Gastroesophageal sphincter (tissue), 3 donors: ENCODE data around the gene LDAF1.

Experiments used
- EP300 ChIP-seq: sonication (generic); formaldehyde crosslinking; IDR thresholded peaks from one replicate; pipeline ENCODE4 v1.6.1; 2017; ENCODE audit warnings: antibody characterized with exemption, mild to moderate bottlenecking
- POLR2A ChIP-seq, 2 donors: fragments of 450-650 bp; IDR thresholded peaks; one replicate each; pipeline ENCODE4 v1.6.1; 2017; ENCODE audit warnings: antibody characterized with exemption in 2 of 2, mild to moderate bottlenecking in 2 of 2, moderate library complexity in 1 of 2
- POLR2AphosphoS5 ChIP-seq: sonication (generic); formaldehyde crosslinking; IDR thresholded peaks from one replicate; pipeline ENCODE4 v1.6.1; 2017; ENCODE audit warnings: antibody characterized with exemption
- TF ChIP-seq, protein P1 (sequence below), 4 experiments: fragments of 200-600 bp in 2 of 4; fragments of 450-650 bp in 2 of 4; sonication (generic) in 1 of 4; IDR thresholded peaks; one replicate each; pipeline ENCODE4 v1.5.1; 2017 to 2019; ENCODE audit warnings: antibody characterized with exemption in 4 of 4, mild to moderate bottlenecking in 2 of 4, moderate library complexity in 2 of 4

DNA sequence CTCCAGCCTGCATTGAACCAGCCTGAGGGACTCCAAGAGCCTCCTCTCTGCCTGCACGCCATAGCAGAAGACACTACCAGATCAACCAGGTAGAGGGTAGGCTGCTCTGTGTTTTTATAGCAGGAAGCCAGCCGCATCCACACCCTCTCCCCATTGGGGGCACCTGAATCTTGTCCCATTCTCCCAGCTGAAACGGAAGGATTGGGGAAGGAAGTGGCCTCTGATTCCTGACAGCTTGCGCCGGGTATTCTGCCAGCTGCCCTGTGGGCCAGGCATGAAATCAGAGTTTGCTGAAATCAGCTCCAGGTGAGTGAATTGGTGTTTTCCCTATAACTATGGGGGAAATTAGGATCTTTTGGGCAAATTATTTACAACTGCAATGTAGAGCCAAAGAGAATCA lies 53.0 kb downstream of the LDAF1 start, which contains the start of gene ZP2:
- TF ChIP-seq POLR2AphosphoS5: no peak
- TF ChIP-seq, protein P1, sequence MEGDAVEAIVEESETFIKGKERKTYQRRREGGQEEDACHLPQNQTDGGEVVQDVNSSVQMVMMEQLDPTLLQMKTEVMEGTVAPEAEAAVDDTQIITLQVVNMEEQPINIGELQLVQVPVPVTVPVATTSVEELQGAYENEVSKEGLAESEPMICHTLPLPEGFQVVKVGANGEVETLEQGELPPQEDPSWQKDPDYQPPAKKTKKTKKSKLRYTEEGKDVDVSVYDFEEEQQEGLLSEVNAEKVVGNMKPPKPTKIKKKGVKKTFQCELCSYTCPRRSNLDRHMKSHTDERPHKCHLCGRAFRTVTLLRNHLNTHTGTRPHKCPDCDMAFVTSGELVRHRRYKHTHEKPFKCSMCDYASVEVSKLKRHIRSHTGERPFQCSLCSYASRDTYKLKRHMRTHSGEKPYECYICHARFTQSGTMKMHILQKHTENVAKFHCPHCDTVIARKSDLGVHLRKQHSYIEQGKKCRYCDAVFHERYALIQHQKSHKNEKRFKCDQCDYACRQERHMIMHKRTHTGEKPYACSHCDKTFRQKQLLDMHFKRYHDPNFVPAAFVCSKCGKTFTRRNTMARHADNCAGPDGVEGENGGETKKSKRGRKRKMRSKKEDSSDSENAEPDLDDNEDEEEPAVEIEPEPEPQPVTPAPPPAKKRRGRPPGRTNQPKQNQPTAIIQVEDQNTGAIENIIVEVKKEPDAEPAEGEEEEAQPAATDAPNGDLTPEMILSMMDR (IDR thresholded peaks at IDR 0.05): no peak
- no peak for TF ChIP-seq POLR2A (IDR thresholded peaks at IDR 0.05)
- no peak for TF ChIP-seq EP300
